Glutamatergic neuron (in vitro differentiated cells): ENCODE results near the gene METTL25B. TPM values are rescaled to one million over a fixed set of nuclear protein-coding genes. Genes with fewer than 3 reads are reported as not detected.

Experiments
- DNase-seq: peaks from one replicate; pipeline ENCODE4 v3.0.0; 2022
- H3K27ac Mint-ChIP-seq: one replicate; pipeline ENCODE4 v1.8.0; 2020; ENCODE audit warnings: mild to moderate bottlenecking, mixed read lengths, inconsistent platforms; ENCODE audit not compliant: unreplicated experiment
- H3K27me3 Mint-ChIP-seq: one replicate; pipeline ENCODE4 v1.8.0; 2020; ENCODE audit warnings: mild to moderate bottlenecking, moderate library complexity, mixed read lengths, inconsistent platforms; ENCODE audit not compliant: unreplicated experiment
- H3K36me3 Mint-ChIP-seq: one replicate; pipeline ENCODE4 v1.8.0; 2020; ENCODE audit warnings: mild to moderate bottlenecking, mixed read lengths, inconsistent platforms; ENCODE audit not compliant: unreplicated experiment
- H3K4me1 Mint-ChIP-seq: one replicate; pipeline ENCODE4 v1.8.0; 2020; ENCODE audit warnings: mild to moderate bottlenecking, low read depth, mixed read lengths, inconsistent platforms; ENCODE audit not compliant: unreplicated experiment
- H3K4me3 Mint-ChIP-seq: one replicate; pipeline ENCODE4 v1.8.0; 2020; ENCODE audit warnings: mild to moderate bottlenecking, mixed read lengths, inconsistent platforms; ENCODE audit not compliant: unreplicated experiment
- H3K9me3 Mint-ChIP-seq: one replicate; pipeline ENCODE4 v1.8.0; 2020; ENCODE audit warnings: mild to moderate bottlenecking, moderate library complexity, mixed read lengths, inconsistent platforms; ENCODE audit not compliant: unreplicated experiment
- total RNA-seq: library from RNA; stranded (reverse); fragmentation: NEBNext Ultra II Directional; extraction: Animal tissue kit (Norgen Biotek cat#: 25700); gene quantifications from one replicate; pipeline ENCODE4 v1.2.1, GENCODE V29; 2021; ENCODE audit not compliant: unreplicated experiment
- TF ChIP-seq, protein P1 (sequence below): fragments of 200-600 bp; sonication (generic); IDR thresholded peaks from one replicate; pipeline ENCODE4 v1.5.0; 2021; ENCODE audit not compliant: partially characterized antibody, unreplicated experiment

The METTL25B gene
- total RNA-seq, 1 donor from 2014 or later = 27.1 TPM

DNA sequence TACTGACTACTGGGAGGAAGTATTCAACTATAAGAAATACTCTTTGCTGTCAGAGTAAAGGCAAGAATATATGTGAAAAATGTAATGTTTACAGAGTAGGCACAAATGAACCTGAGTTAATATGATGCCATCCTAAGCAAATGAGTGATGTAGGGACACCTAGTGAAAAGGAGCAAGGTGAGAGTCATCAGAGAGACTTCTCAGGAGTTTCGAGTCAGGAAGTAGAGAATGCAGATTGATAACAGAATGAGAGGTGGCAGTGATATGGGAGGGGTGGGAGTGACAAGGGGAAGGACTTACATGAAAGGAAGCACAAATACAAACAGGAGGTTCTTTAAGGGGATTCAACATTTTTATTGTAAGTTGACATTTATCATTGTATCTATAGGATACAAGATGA lies 49.3 kb downstream of the METTL25B start:
- Mint-ChIP-seq H3K36me3 (no peaks in the 10 kb centered on the region), H3K4me3 (no peak overlapping the region), H3K27ac (no peak overlapping the region), H3K27me3 (peaks cover 1% of the 10 kb centered on the region), H3K9me3 (peaks cover 3% of the 10 kb centered on the region), H3K4me1 (peaks cover 19% of the 10 kb centered on the region)
- no peak for DNase-seq
- TF ChIP-seq, protein P1, sequence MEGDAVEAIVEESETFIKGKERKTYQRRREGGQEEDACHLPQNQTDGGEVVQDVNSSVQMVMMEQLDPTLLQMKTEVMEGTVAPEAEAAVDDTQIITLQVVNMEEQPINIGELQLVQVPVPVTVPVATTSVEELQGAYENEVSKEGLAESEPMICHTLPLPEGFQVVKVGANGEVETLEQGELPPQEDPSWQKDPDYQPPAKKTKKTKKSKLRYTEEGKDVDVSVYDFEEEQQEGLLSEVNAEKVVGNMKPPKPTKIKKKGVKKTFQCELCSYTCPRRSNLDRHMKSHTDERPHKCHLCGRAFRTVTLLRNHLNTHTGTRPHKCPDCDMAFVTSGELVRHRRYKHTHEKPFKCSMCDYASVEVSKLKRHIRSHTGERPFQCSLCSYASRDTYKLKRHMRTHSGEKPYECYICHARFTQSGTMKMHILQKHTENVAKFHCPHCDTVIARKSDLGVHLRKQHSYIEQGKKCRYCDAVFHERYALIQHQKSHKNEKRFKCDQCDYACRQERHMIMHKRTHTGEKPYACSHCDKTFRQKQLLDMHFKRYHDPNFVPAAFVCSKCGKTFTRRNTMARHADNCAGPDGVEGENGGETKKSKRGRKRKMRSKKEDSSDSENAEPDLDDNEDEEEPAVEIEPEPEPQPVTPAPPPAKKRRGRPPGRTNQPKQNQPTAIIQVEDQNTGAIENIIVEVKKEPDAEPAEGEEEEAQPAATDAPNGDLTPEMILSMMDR = no peak

DNA sequence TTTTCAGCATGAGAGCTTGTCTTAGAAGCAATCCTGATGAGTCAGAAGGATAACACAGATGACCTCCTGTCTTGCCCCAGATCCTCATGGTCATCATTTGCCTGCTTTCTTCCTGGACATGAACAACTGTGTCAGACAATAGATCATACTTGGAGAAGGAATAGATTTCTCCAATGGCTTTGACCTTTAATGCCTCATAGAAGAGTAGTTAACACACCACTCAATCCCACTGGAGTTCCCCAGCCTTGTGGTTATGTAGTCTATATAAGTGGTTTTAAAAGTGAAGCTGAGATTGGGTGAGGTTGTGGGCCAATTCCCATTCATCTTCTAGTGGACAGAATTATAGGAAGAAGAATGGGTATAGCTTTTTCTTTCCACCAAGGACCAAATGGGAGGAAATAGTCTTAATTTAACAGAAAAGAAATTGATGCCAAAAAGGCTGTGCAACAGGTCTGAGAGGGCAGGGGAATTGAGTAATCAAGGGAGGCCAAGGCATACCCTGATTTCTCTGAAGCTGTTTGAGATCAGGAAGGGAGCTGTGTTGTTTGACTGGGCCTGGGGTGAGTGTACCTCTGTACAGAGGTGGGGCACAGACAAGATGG lies 53.4 kb downstream of the METTL25B start:
- H3K9me3 Mint-ChIP-seq = no peaks in the 10 kb centered on the region
- DNase-seq = no peak
- TF ChIP-seq, protein P1 = no peak
- no peak overlapping the region for H3K4me3 Mint-ChIP-seq
- H3K4me1 Mint-ChIP-seq = peaks cover 2% of the 10 kb centered on the region
- no peak overlapping the region for H3K27ac Mint-ChIP-seq
- peaks cover 3% of the 10 kb centered on the region for H3K27me3 Mint-ChIP-seq
- peaks cover 5% of the 10 kb centered on the region for H3K36me3 Mint-ChIP-seq

DNA sequence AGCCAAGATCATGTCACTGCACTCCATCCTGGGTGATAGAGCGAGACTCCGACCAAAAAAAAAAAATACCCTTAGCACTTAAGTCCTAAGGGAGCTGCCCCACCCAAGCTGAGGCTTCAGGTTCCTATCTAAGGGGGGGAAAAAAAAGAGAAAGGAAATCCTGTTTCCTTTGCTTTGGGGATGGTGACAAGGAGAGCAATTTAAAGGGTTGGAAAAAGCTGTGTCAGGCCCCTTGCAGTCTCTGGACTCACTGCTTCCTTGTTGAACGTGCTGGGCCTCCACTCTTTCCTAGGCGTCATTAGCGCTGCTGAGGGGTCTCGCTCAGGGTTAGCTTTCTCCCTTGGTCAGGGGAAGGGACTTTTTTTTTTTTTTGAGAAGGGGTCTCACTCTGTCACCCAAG lies 57.2 kb downstream of the METTL25B start:
- no peak overlapping the region for H3K4me3 Mint-ChIP-seq
- H3K27ac Mint-ChIP-seq = no peak overlapping the region

More for the DNA sequence above, 57.2 kb downstream of the METTL25B start:
- no peaks in the 10 kb centered on the region for H3K4me1 Mint-ChIP-seq
- no peak for DNase-seq
- H3K36me3 Mint-ChIP-seq = peaks cover 5% of the 10 kb centered on the region
- peaks cover 3% of the 10 kb centered on the region for H3K27me3 Mint-ChIP-seq
- TF ChIP-seq, protein P1 = no peak
- H3K9me3 Mint-ChIP-seq = no peaks in the 10 kb centered on the region

Other genes with a start within 250 kb of the METTL25B start
- gene MEF2D, start 227.7 kb upstream of the METTL25B start, total RNA-seq = 50.0 TPM
- gene IQGAP3, start 155.9 kb upstream of the METTL25B start, total RNA-seq = 6.1 TPM
- gene TTC24, start 148.7 kb upstream of the METTL25B start, total RNA-seq = not detected
- gene NAXE, start 136.7 kb upstream of the METTL25B start, total RNA-seq = 44.5 TPM
- 13.2 TPM for gene GPATCH4, start 127.0 kb upstream of the METTL25B start, total RNA-seq
- 0.71 TPM for gene HAPLN2, start 109.1 kb upstream of the METTL25B start, total RNA-seq
- 10.3 TPM for gene BCAN, start 86.4 kb upstream of the METTL25B start, total RNA-seq
- gene NES, start 51.1 kb upstream of the METTL25B start, total RNA-seq = 375 TPM
- 2.4 TPM for gene CRABP2, start 22.9 kb upstream of the METTL25B start, total RNA-seq
- gene ISG20L2, start 297 bp downstream of the METTL25B start, total RNA-seq = 32.6 TPM
- 25.1 TPM for gene MRPL24, start 12.6 kb downstream of the METTL25B start, total RNA-seq
- 147 TPM for gene HDGF, start 23.2 kb downstream of the METTL25B start, total RNA-seq
- 88.8 TPM for gene PRCC, start 39.1 kb downstream of the METTL25B start, total RNA-seq
- 0.86 TPM for gene SH2D2A, start 88.4 kb downstream of the METTL25B start, total RNA-seq
- gene INSRR, start 130.6 kb downstream of the METTL25B start, total RNA-seq = 6.9 TPM
- 296 TPM for gene NTRK1, start 132.4 kb downstream of the METTL25B start, total RNA-seq
- gene PEAR1, start 165.2 kb downstream of the METTL25B start, total RNA-seq = 1.2 TPM
- not detected for gene LRRC71, start 192.2 kb downstream of the METTL25B start, total RNA-seq